Neural cell (in vitro differentiated cells): ENCODE data around the gene OPA1. TPM values are rescaled to one million over a fixed set of nuclear protein-coding genes. Genes with fewer than 3 reads are reported as not detected.

Experiments used
- H2AFZ ChIP-seq: fragments of 200-600, 300-800 bp; sonication (generic), shearing (Covaris generic); 2 replicates; pipeline ENCODE4 v1.6.0; 2014; ENCODE audit warnings: low read depth, mild to moderate bottlenecking, antibody characterized with exemption, low read length, moderate library complexity
- H3F3A ChIP-seq: fragments of 200-600 bp; shearing (Covaris generic); 2 replicates; pipeline ENCODE4 v1.6.1; 2016; ENCODE audit warnings: mild to moderate bottlenecking, moderate library complexity, mixed read lengths, antibody characterized with exemption, low read length; ENCODE audit not compliant: insufficient read depth, poor library complexity, severe bottlenecking
- H3K27ac ChIP-seq: fragments of 200-600, 300-800 bp; sonication (generic), shearing (Covaris generic); 2 replicates; pipeline ENCODE4 v1.5.1; 2014; ENCODE audit warnings: mild to moderate bottlenecking, low read length, moderate library complexity
- H3K27me3 ChIP-seq: fragments of 300-800, 200-600 bp; sonication (generic), shearing (Covaris generic); 2 replicates; pipeline ENCODE4 v1.6.0; 2014; ENCODE audit warnings: mild to moderate bottlenecking, low read depth, low read length, moderate library complexity; ENCODE audit not compliant: insufficient read depth
- H3K36me3 ChIP-seq: fragments of 300-800, 200-600 bp; sonication (generic), shearing (Covaris generic); 2 replicates; pipeline ENCODE4 v1.5.1; 2014; ENCODE audit warnings: mild to moderate bottlenecking, antibody characterized with exemption, low read length, moderate library complexity; ENCODE audit not compliant: insufficient read depth
- H3K4me2 ChIP-seq: fragments of 300-800, 200-600 bp; sonication (generic), shearing (Covaris generic); 2 replicates; pipeline ENCODE4 v1.6.0; 2014; ENCODE audit warnings: mild to moderate bottlenecking, low read length
- H3K4me3 ChIP-seq: fragments of 300-800, 200-600 bp; sonication (generic), shearing (Covaris generic); 2 replicates; pipeline ENCODE4 v1.5.1; 2014; ENCODE audit warnings: mild to moderate bottlenecking, low read length, moderate library complexity
- H3K79me2 ChIP-seq: fragments of 200-600 bp; shearing (Covaris generic); replicated peaks from 2 replicates; pipeline ENCODE4 v1.6.0; 2014; ENCODE audit warnings: mild to moderate bottlenecking, low read length, moderate library complexity; ENCODE audit not compliant: insufficient read depth
- H3K9ac ChIP-seq: fragments of 300-800, 200-600 bp; sonication (generic), shearing (Covaris generic); 2 replicates; pipeline ENCODE4 v1.6.1; 2016; ENCODE audit warnings: mild to moderate bottlenecking, low read length, mixed read lengths
- H3K9me2 ChIP-seq: fragments of 200-600 bp; shearing (Covaris generic); 2 replicates; pipeline ENCODE4 v1.6.1; 2016; ENCODE audit warnings: mild to moderate bottlenecking, low read length, mixed read lengths; ENCODE audit not compliant: insufficient read depth
- H3K9me3 ChIP-seq: fragments of 200-600, 300-800 bp; sonication (generic), shearing (Covaris generic); 2 replicates; pipeline ENCODE4 v1.6.1; 2016; ENCODE audit warnings: mild to moderate bottlenecking, mixed run types, low read length, moderate library complexity, mixed read lengths
- H4K20me1 ChIP-seq: fragments of 200-600 bp; shearing (Covaris generic); 2 replicates; pipeline ENCODE4 v1.6.1; 2016; ENCODE audit warnings: mild to moderate bottlenecking, mixed run types; ENCODE audit not compliant: insufficient read depth
- EP300 ChIP-seq: fragments of 450-650 bp; conservative IDR thresholded peaks from 2 replicates; pipeline ENCODE4 v1.6.1; 2014; ENCODE audit warnings: antibody characterized with exemption, mild to moderate bottlenecking, moderate library complexity; ENCODE audit not compliant: poor library complexity, severe bottlenecking
- EZH2 ChIP-seq: fragments of 200-600, 300-800 bp; shearing (Covaris generic), sonication (generic); IDR thresholded peaks from 2 replicates; pipeline ENCODE4 v1.6.1; 2014; ENCODE audit warnings: antibody characterized with exemption, low read length, borderline replicate concordance, mild to moderate bottlenecking; ENCODE audit not compliant: insufficient read depth, poor library complexity, severe bottlenecking
- MXI1 ChIP-seq: fragments of 450-650 bp; conservative IDR thresholded peaks from 2 replicates; pipeline ENCODE4 v1.6.1; 2014; ENCODE audit warnings: antibody characterized with exemption, mild to moderate bottlenecking; ENCODE audit not compliant: poor library complexity, severe bottlenecking
- POLR2AphosphoS5 ChIP-seq: IDR thresholded peaks from 2 replicates; pipeline ENCODE4 v1.6.1; 2012
- RAD21 ChIP-seq: fragments of 450-650 bp; conservative IDR thresholded peaks from 2 replicates; pipeline ENCODE4 v1.6.1; 2014; ENCODE audit warnings: antibody characterized with exemption, mild to moderate bottlenecking, moderate library complexity
- SMC3 ChIP-seq: fragments of 450-650 bp; conservative IDR thresholded peaks from 2 replicates; pipeline ENCODE4 v1.6.1; 2014; ENCODE audit warnings: antibody characterized with exemption, mild to moderate bottlenecking, moderate library complexity; ENCODE audit not compliant: poor library complexity
- TAF1 ChIP-seq: IDR thresholded peaks from 2 replicates; pipeline ENCODE4 v1.6.1; 2012; ENCODE audit warnings: low read depth
- polyA plus RNA-seq: library from polyadenylated mRNA; depleted of rRNA; stranded (reverse); fragments of >200 nt; gene quantifications from 2 replicates; pipeline ENCODE4 v1.2.3, GENCODE V29; 2014
- TF ChIP-seq, protein P1 (sequence below): IDR thresholded peaks from 2 replicates; pipeline ENCODE4 v1.6.1; 2012; ENCODE audit warnings: borderline replicate concordance
- TF ChIP-seq, protein P2 (sequence below): fragments of 450-650 bp; IDR thresholded peaks from 2 replicates; pipeline ENCODE4 v1.5.1; 2014; ENCODE audit warnings: antibody characterized with exemption, mild to moderate bottlenecking, moderate library complexity; ENCODE audit not compliant: poor library complexity, severe bottlenecking

Gene OPA1
- polyA plus RNA-seq, 1 donor from 2014 or later, result 97.7 TPM

GRCh38 chr3:193595939-193596487 is 3.0 kb downstream of the OPA1 start:
- Histone ChIP-seq H3K9me3 (no peaks in the 10 kb centered on the region), H3K36me3 (no peaks in the 10 kb centered on the region), H2AFZ (no peak overlapping the region), H3K9me2 (no peaks in the 10 kb centered on the region), H3K9ac (no peak overlapping the region), H3K79me2 (peaks cover 57% of the 10 kb centered on the region), H3K27me3 (no peaks in the 10 kb centered on the region), H4K20me1 (no peaks in the 10 kb centered on the region), H3K27ac (no peak overlapping the region), H3K4me2 (peak overlapping the region; percentile 35), H3K4me3 (no peak overlapping the region), H3F3A (no peaks in the 10 kb centered on the region)
- TF ChIP-seq POLR2AphosphoS5 (no peak), SMC3 (no peak), EZH2 (no peak), TAF1 (no peak), MXI1 (no peak), RAD21 (no peak), EP300 (no peak)
- TF ChIP-seq, protein P1, sequence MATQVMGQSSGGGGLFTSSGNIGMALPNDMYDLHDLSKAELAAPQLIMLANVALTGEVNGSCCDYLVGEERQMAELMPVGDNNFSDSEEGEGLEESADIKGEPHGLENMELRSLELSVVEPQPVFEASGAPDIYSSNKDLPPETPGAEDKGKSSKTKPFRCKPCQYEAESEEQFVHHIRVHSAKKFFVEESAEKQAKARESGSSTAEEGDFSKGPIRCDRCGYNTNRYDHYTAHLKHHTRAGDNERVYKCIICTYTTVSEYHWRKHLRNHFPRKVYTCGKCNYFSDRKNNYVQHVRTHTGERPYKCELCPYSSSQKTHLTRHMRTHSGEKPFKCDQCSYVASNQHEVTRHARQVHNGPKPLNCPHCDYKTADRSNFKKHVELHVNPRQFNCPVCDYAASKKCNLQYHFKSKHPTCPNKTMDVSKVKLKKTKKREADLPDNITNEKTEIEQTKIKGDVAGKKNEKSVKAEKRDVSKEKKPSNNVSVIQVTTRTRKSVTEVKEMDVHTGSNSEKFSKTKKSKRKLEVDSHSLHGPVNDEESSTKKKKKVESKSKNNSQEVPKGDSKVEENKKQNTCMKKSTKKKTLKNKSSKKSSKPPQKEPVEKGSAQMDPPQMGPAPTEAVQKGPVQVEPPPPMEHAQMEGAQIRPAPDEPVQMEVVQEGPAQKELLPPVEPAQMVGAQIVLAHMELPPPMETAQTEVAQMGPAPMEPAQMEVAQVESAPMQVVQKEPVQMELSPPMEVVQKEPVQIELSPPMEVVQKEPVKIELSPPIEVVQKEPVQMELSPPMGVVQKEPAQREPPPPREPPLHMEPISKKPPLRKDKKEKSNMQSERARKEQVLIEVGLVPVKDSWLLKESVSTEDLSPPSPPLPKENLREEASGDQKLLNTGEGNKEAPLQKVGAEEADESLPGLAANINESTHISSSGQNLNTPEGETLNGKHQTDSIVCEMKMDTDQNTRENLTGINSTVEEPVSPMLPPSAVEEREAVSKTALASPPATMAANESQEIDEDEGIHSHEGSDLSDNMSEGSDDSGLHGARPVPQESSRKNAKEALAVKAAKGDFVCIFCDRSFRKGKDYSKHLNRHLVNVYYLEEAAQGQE, result no peak
- TF ChIP-seq, protein P2, sequence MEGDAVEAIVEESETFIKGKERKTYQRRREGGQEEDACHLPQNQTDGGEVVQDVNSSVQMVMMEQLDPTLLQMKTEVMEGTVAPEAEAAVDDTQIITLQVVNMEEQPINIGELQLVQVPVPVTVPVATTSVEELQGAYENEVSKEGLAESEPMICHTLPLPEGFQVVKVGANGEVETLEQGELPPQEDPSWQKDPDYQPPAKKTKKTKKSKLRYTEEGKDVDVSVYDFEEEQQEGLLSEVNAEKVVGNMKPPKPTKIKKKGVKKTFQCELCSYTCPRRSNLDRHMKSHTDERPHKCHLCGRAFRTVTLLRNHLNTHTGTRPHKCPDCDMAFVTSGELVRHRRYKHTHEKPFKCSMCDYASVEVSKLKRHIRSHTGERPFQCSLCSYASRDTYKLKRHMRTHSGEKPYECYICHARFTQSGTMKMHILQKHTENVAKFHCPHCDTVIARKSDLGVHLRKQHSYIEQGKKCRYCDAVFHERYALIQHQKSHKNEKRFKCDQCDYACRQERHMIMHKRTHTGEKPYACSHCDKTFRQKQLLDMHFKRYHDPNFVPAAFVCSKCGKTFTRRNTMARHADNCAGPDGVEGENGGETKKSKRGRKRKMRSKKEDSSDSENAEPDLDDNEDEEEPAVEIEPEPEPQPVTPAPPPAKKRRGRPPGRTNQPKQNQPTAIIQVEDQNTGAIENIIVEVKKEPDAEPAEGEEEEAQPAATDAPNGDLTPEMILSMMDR, result no peak

- Histone ChIP-seq H3K4me2 (no peak overlapping the region), H3K9ac (no peak overlapping the region), H3K9me2 (no peaks in the 10 kb centered on the region), H3K36me3 (no peaks in the 10 kb centered on the region), H2AFZ (no peak overlapping the region), H3K79me2 (peaks cover 74% of the 10 kb centered on the region), H3K27ac (no peak overlapping the region), H4K20me1 (no peaks in the 10 kb centered on the region), H3K27me3 (no peaks in the 10 kb centered on the region), H3K9me3 (no peaks in the 10 kb centered on the region), H3K4me3 (no peak overlapping the region), H3F3A (no peaks in the 10 kb centered on the region)
- TF ChIP-seq SMC3 (no peak), RAD21 (no peak)
Measured at GRCh38 chr3:193598202-193598601, 5.2 kb downstream of the OPA1 start.
